ENCODE results near the gene SASH3.

SASH3 gene

GRCh38 chrX:129798888-129799287 is 19.1 kb downstream of the SASH3 start:
- H3K79me2 ChIP-seq (ENCODE audit: control insufficient read depth, low read length): no peaks in the 10 kb centered on the region
- H3K4me2 ChIP-seq (ENCODE audit: low read length): no peak overlapping the region
- no peaks in the 10 kb centered on the region for H3K4me1 ChIP-seq (ENCODE audit: control insufficient read depth, low read length)
- H3K36me3 ChIP-seq (ENCODE audit: control insufficient read depth, low read length): peaks cover 38% of the 10 kb centered on the region
- no peaks in the 10 kb centered on the region for H3K9me3 ChIP-seq (ENCODE audit: control insufficient read depth, insufficient read depth, low read length)
- no peak overlapping the region for H3K27ac ChIP-seq (ENCODE audit: low read depth, low read length)
- H3K4me3 ChIP-seq (ENCODE audit: low read length): no peak overlapping the region
- no peaks in the 10 kb centered on the region for H4K20me1 ChIP-seq (ENCODE audit: control insufficient read depth, insufficient read depth, low read depth, low read length)
- TF ChIP-seq EZH2phosphoT487 (IDR thresholded peaks at IDR 0.05; ENCODE audit: borderline replicate concordance, low read length): no peak
- no peak for TF ChIP-seq CTCF (IDR thresholded peaks at IDR 0.05; ENCODE audit: low read depth, low read length, poor library complexity, severe bottlenecking)
- H3F3A ChIP-seq (ENCODE audit: control insufficient read depth, insufficient read depth): peaks cover 18% of the 10 kb centered on the region
- H3K9me2 ChIP-seq (replicated peaks; ENCODE audit: control insufficient read depth, low read length): no peaks in the 10 kb centered on the region
- no peaks in the 10 kb centered on the region for H3K27me3 ChIP-seq (ENCODE audit: control insufficient read depth, low read length)

- H3K27ac ChIP-seq (ENCODE audit: low read depth, low read length): no peak overlapping the region
- H3K79me2 ChIP-seq (ENCODE audit: control insufficient read depth, low read length): no peaks in the 10 kb centered on the region
- H3K4me1 ChIP-seq (ENCODE audit: control insufficient read depth, low read length): no peaks in the 10 kb centered on the region
- no peak overlapping the region for H3K4me2 ChIP-seq (ENCODE audit: low read length)
- H3K27me3 ChIP-seq (ENCODE audit: control insufficient read depth, low read length): no peaks in the 10 kb centered on the region
- no peaks in the 10 kb centered on the region for H3K9me2 ChIP-seq (replicated peaks; ENCODE audit: control insufficient read depth, low read length)
- no peaks in the 10 kb centered on the region for H3K9me3 ChIP-seq (ENCODE audit: control insufficient read depth, insufficient read depth, low read length)
- H4K20me1 ChIP-seq (ENCODE audit: control insufficient read depth, insufficient read depth, low read depth, low read length): no peaks in the 10 kb centered on the region
- peaks cover 25% of the 10 kb centered on the region for H3K36me3 ChIP-seq (ENCODE audit: control insufficient read depth, low read length)
- no peak for TF ChIP-seq EZH2phosphoT487 (IDR thresholded peaks at IDR 0.05; ENCODE audit: borderline replicate concordance, low read length)
- no peak for TF ChIP-seq CTCF (IDR thresholded peaks at IDR 0.05; ENCODE audit: low read depth, low read length, poor library complexity, severe bottlenecking)
- H3F3A ChIP-seq (ENCODE audit: control insufficient read depth, insufficient read depth): peaks cover 14% of the 10 kb centered on the region
- no peak overlapping the region for H3K4me3 ChIP-seq (ENCODE audit: low read length)
These were observed 20.4 kb downstream of the SASH3 start for GRCh38 chrX:129800186-129800585.

GRCh38 chrX:129802863-129803262 is 23.1 kb downstream of the SASH3 start:
- H3K9me2 ChIP-seq (replicated peaks; ENCODE audit: control insufficient read depth, low read length): no peaks in the 10 kb centered on the region
- no peaks in the 10 kb centered on the region for H3K4me1 ChIP-seq (ENCODE audit: control insufficient read depth, low read length)
- no peaks in the 10 kb centered on the region for H3K79me2 ChIP-seq (ENCODE audit: control insufficient read depth, low read length)
- H3K27ac ChIP-seq (ENCODE audit: low read depth, low read length): no peak overlapping the region
- no peaks in the 10 kb centered on the region for H3K9me3 ChIP-seq (ENCODE audit: control insufficient read depth, insufficient read depth, low read length)
- H3K4me2 ChIP-seq (ENCODE audit: low read length): no peak overlapping the region
- H3K4me3 ChIP-seq (ENCODE audit: low read length): no peak overlapping the region
- peaks cover 8% of the 10 kb centered on the region; the same call in 1 of the 2 replicates for H3K36me3 ChIP-seq (ENCODE audit: control insufficient read depth, low read length)
- no peaks in the 10 kb centered on the region for H4K20me1 ChIP-seq (ENCODE audit: control insufficient read depth, insufficient read depth, low read depth, low read length)
- no peaks in the 10 kb centered on the region for H3K27me3 ChIP-seq (ENCODE audit: control insufficient read depth, low read length)
- TF ChIP-seq CTCF (IDR thresholded peaks at IDR 0.05; ENCODE audit: low read depth, low read length, poor library complexity, severe bottlenecking) (no peak), EZH2phosphoT487 (IDR thresholded peaks at IDR 0.05; ENCODE audit: borderline replicate concordance, low read length) (no peak)
- peaks cover 3% of the 10 kb centered on the region; the same call in 1 of the 2 replicates for H3F3A ChIP-seq (ENCODE audit: control insufficient read depth, insufficient read depth)
